B cell (primary cell): Measurements from ENCODE around the gene MRRF. TPM values are rescaled to one million over a fixed set of nuclear protein-coding genes. Genes with fewer than 3 reads are reported as not detected.

Experiments used
- ATAC-seq: fragments of 200-7000 bp; cut with Tn5 transposase; one replicate; pipeline ENCODE4 v1.10.0; 2021; ENCODE audit warnings: low read depth, mild to moderate bottlenecking, moderate number of reproducible peaks, moderate library complexity
- CTCF ChIA-PET: fragments of 350-600 bp; sonication (Branson Sonifier 250); formaldehyde crosslinking; loops from one replicate; lab custom pipeline; 2021; ENCODE audit warnings: antibody characterized with exemption, inconsistent platforms; lab: Charles Lee
- POLR2A ChIA-PET: fragments of 350-600 bp; sonication (Branson Sonifier 250); formaldehyde crosslinking; loops from one replicate; lab custom pipeline; 2021; ENCODE audit warnings: antibody characterized with exemption; lab: Charles Lee
- DNase-seq: peaks from one replicate; pipeline ENCODE4 v3.0.0; 2013
- H2AFZ ChIP-seq: 2 replicates; pipeline ENCODE4 v1.6.1; 2012; ENCODE audit warnings: mild to moderate bottlenecking, low read depth, low read length; ENCODE audit not compliant: insufficient read depth, poor library complexity, severe bottlenecking
- H3K27ac ChIP-seq, 2 donors: 1 replicate in 1 of 2; 2 replicates in 1 of 2; pipeline ENCODE4 v1.5.1; 2012 to 2013; ENCODE audit warnings: low read length in 2 of 2, mild to moderate bottlenecking in 2 of 2, moderate library complexity in 1 of 2
- H3K27me3 ChIP-seq, 4 experiments: fragments of 200-600 bp in 1 of 4; sonication (generic) in 1 of 4; replicated peaks in 1 of 4; 1 replicate in 2 of 4; 2 replicates in 2 of 4; pipeline versions ENCODE4 v1.6.1 to v1.7.0; 2013 to 2016; ENCODE audit warnings: low read length in 3 of 4, mild to moderate bottlenecking in 2 of 4, mixed read lengths in 1 of 4, moderate library complexity in 1 of 4; ENCODE audit not compliant: insufficient read depth in 4 of 4, control insufficient read depth in 3 of 4; ENCODE audit errors: control extremely low read depth in 1 of 4
- H3K36me3 ChIP-seq, 2 experiments: replicated peaks in 1 of 2; 1 replicate in 1 of 2; 2 replicates in 1 of 2; pipeline versions ENCODE4 v1.6.1 to v1.7.1; 2013; ENCODE audit warnings: low read length in 1 of 2; ENCODE audit not compliant: insufficient read depth in 2 of 2, control insufficient read depth in 1 of 2; ENCODE audit errors: control extremely low read depth in 1 of 2, extremely low read depth in 1 of 2
- H3K4me1 ChIP-seq, 2 donors: fragments of 200-600 bp in 1 of 2; sonication (generic) in 1 of 2; 1 replicate in 1 of 2; 2 replicates in 1 of 2; pipeline versions ENCODE4 v1.5.1 to v1.6.1; 2013 to 2017; ENCODE audit warnings: low read length in 2 of 2; ENCODE audit not compliant: control insufficient read depth in 2 of 2, insufficient read depth in 2 of 2
- H3K4me2 ChIP-seq: replicated peaks from 2 replicates; pipeline ENCODE3; 2012; ENCODE audit warnings: mild to moderate bottlenecking, low read depth, low read length; ENCODE audit not compliant: poor library complexity, severe bottlenecking
- H3K4me3 ChIP-seq, 5 experiments: fragments of 200-600 bp in 1 of 5; sonication (generic) in 1 of 5; 1 replicate in 3 of 5; 2 replicates in 2 of 5; pipeline versions ENCODE4 v1.5.1 to v1.7.0; 2011 to 2016; ENCODE audit warnings: low read length in 4 of 5, mild to moderate bottlenecking in 4 of 5, low read depth in 2 of 5, control low read depth in 1 of 5, moderate library complexity in 1 of 5; ENCODE audit not compliant: insufficient read depth in 1 of 5; ENCODE audit errors: control extremely low read depth in 1 of 5, extremely low read depth in 1 of 5
- H3K79me2 ChIP-seq: fragments of 200-600 bp; sonication (generic); one replicate; pipeline ENCODE4 v1.6.0; 2016; ENCODE audit warnings: low read length; ENCODE audit not compliant: control insufficient read depth, insufficient read depth
- H3K9ac ChIP-seq: fragments of 200-600 bp; sonication (generic); 2 replicates; pipeline ENCODE4 v1.6.1; 2017; ENCODE audit warnings: mild to moderate bottlenecking, low read length, moderate library complexity
- H3K9me3 ChIP-seq, 3 donors: one replicate each; pipeline versions ENCODE4 v1.6.1 to v1.7.1; 2013; ENCODE audit warnings: low read length in 2 of 3; ENCODE audit not compliant: control insufficient read depth in 2 of 3, insufficient read depth in 1 of 3; ENCODE audit errors: control extremely low read depth in 1 of 3
- H4K20me1 ChIP-seq: 2 replicates; pipeline ENCODE4 v1.6.0; 2012; ENCODE audit warnings: mild to moderate bottlenecking, low read length; ENCODE audit not compliant: insufficient read depth, control insufficient read depth, poor library complexity, severe bottlenecking
- H3K27ac Mint-ChIP-seq: one replicate; pipeline ENCODE4 v1.8.0; 2021; ENCODE audit warnings: mixed read lengths
- H3K27me3 Mint-ChIP-seq: one replicate; pipeline ENCODE4 v1.8.0; 2021; ENCODE audit warnings: mixed read lengths
- H3K4me1 Mint-ChIP-seq: one replicate; pipeline ENCODE4 v1.8.0; 2021; ENCODE audit warnings: mixed read lengths
- H3K4me3 Mint-ChIP-seq: one replicate; pipeline ENCODE4 v1.8.0; 2021; ENCODE audit warnings: mixed read lengths
- H3K9me3 Mint-ChIP-seq: one replicate; pipeline ENCODE4 v1.8.0; 2022; ENCODE audit warnings: mixed read lengths; ENCODE audit not compliant: insufficient read depth
- EZH2 ChIP-seq: IDR thresholded peaks from 2 replicates; pipeline ENCODE4 v1.6.1; 2012; ENCODE audit warnings: borderline replicate concordance, low read depth, mild to moderate bottlenecking, moderate library complexity, low read length; ENCODE audit not compliant: insufficient read depth, poor library complexity, severe bottlenecking
- WGBS: methylation state at CpG from one replicate; pipeline ENCODE4 v1.1.5; 2013; ENCODE audit warnings: missing lambda C conversion rate; ENCODE audit not compliant: insufficient coverage; 5-methylcytosine and 5-hydroxymethylcytosine counted together
- intact Hi-C: fragments of 100-400 bp; cut with micrococcal nuclease; formaldehyde crosslinking; loops from one replicate; pipeline ENCODE4 v1.10.0; 2022
- polyA plus RNA-seq: library from polyadenylated mRNA; depleted of rRNA; stranded (reverse); fragments of >200 nt; gene quantifications from 2 replicates; pipeline ENCODE4 v1.2.3, GENCODE V29; 2012
- total RNA-seq, 2 donors: library from RNA; stranded (reverse); fragments of 120-200 nt in 1 of 2; gene quantifications; 1 replicate in 1 of 2; 2 replicates in 1 of 2; pipeline versions ENCODE4 v1.2.3 to v1.2.4, GENCODE V29; 2013 to 2022
- TF ChIP-seq, protein P1 (sequence below): fragments of 200-600 bp; IDR thresholded peaks from one replicate; pipeline ENCODE4 v1.8.0; 2022; ENCODE audit warnings: antibody characterized with exemption, mild to moderate bottlenecking

The MRRF gene
- total and polyA plus RNA-seq, 2 donors (not counting 1 experiment from before 2014, with no cell fraction given): 38.6 to 44.9 TPM

DNA sequence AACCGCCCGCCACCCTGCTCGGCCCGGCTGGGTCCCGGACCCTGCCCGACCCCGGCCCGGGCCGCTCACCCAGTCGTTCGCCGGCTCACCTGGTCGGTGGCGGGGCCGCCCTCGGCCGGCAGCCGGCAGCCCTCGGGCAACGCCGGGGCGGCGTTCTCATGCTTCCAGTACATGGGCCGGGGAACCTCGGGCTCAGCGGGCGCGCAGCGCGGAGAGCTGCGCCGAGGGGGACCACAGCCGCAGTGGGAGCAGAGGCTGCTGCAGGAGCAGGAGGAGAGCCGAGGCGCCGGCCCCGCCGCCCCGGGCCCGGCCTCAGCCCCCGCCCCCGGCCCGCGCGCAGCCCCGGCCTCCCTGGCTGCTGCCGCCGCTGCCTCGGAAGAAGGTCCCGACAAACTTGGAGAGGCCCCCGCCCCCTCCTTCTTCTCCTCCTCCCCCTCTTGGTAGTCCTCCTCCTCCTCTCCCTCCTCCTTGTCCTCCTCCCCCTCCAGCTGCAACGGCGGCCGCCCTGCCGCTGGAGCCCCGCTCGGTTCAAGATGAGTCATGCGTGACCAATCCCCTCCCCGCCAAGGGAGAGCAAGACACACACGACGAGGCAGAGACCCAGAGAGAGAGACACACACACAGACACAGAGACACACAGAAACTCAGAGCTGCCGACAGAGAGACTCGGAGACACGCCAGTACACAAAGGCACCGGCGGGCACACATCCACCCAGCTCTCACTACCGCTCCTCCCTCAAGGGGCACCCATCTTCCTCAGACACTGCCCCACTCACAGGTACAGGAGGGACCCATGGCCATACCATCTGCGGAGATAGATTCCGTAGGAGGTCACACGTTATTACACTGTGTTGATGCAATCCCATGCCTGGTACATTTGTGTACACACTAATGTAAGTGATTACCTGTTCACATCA lies 35.9 kb upstream of the MRRF start, which contains the start of gene LHX6:
Gene LHX6 (minus strand): TSS at position 390 of the 917 bp plus-strand sequence. CDS start 217 bp downstream, at position 173.
- H3K9ac ChIP-seq: peak within 1 kb of the TSS; percentile 51
- no peaks in the 10 kb centered on the region for H3K36me3 ChIP-seq
- peaks cover 0 to 36% (median 24%) of the 10 kb centered on the region in 4 experiments for H3K27me3 ChIP-seq
- no peaks in the 10 kb centered on the region for H4K20me1 ChIP-seq
- H3K9me3 ChIP-seq: peaks cover 0 to 12% (median 0%) of the 10 kb centered on the region in 3 donors
- H3K4me3 ChIP-seq: peak within 1 kb of the TSS in 3 of 5 experiments; percentile 20 to 62 (median 34)
- H3K4me1 Mint-ChIP-seq: peaks cover 4% of the 10 kb centered on the region
- ATAC-seq (peak; percentile 21), DNase-seq (peak; percentile 38)
- peak within 1 kb of the TSS; percentile 54 for H2AFZ ChIP-seq
- H3K4me1 ChIP-seq: peaks cover 5 to 12% of the 10 kb centered on the region in 2 donors
- H3K27ac Mint-ChIP-seq: no peak within 1 kb of the TSS
- H3K27ac ChIP-seq: no peak within 1 kb of the TSS
- H3K4me2 ChIP-seq: peak within 1 kb of the TSS; percentile 87
- 17% methylated on average over 59 of the region's 70 CpGs for WGBS
- CTCF ChIA-PET: no interaction called here
- TF ChIP-seq, protein P1, sequence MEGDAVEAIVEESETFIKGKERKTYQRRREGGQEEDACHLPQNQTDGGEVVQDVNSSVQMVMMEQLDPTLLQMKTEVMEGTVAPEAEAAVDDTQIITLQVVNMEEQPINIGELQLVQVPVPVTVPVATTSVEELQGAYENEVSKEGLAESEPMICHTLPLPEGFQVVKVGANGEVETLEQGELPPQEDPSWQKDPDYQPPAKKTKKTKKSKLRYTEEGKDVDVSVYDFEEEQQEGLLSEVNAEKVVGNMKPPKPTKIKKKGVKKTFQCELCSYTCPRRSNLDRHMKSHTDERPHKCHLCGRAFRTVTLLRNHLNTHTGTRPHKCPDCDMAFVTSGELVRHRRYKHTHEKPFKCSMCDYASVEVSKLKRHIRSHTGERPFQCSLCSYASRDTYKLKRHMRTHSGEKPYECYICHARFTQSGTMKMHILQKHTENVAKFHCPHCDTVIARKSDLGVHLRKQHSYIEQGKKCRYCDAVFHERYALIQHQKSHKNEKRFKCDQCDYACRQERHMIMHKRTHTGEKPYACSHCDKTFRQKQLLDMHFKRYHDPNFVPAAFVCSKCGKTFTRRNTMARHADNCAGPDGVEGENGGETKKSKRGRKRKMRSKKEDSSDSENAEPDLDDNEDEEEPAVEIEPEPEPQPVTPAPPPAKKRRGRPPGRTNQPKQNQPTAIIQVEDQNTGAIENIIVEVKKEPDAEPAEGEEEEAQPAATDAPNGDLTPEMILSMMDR: no peak
- TF ChIP-seq EZH2: no peak
- H3K4me3 Mint-ChIP-seq: peak within 1 kb of the TSS; percentile 79
- no peaks in the 10 kb centered on the region for H3K9me3 Mint-ChIP-seq
- H3K79me2 ChIP-seq: no peaks in the 10 kb centered on the region
- POLR2A ChIA-PET: no interaction called here
- intact Hi-C loops: no loop called here
- H3K27me3 Mint-ChIP-seq: peaks cover 31% of the 10 kb centered on the region

DNA sequence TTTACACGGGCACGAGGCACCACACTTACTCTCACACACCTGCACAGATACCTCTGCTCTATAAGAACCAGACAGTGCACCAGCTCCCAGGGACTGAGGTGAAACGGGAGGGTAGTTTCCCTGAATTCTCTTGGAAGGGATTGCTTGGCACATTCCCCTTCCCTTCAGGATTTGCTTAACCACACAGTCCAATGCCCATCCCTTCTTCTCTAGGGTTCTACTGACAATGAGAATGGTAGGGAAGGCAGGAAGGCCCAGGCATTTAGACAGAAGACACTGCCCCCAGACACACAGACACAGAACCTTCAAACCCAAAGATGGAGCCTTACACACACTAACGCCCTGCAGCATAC lies 35.2 kb upstream of the MRRF start:
- Histone ChIP-seq H3K4me3 (no peak overlapping the region), H3K4me2 (no peak overlapping the region), H3K27me3 (peaks cover 0 to 35% (median 24%) of the 10 kb centered on the region in 4 experiments), H3K36me3 (no peaks in the 10 kb centered on the region), H4K20me1 (no peaks in the 10 kb centered on the region), H3K4me1 (peaks cover 5 to 12% of the 10 kb centered on the region in 2 donors), H3K27ac (no peak overlapping the region), H3K9me3 (peaks cover 0 to 12% (median 0%) of the 10 kb centered on the region in 3 donors), H3K79me2 (no peaks in the 10 kb centered on the region), H3K9ac (no peak overlapping the region), H2AFZ (no peak overlapping the region)
- H3K4me3 Mint-ChIP-seq: no peak overlapping the region
- CTCF ChIA-PET: no interaction called here
- peaks cover 4% of the 10 kb centered on the region for H3K4me1 Mint-ChIP-seq
- POLR2A ChIA-PET: no interaction called here
- intact Hi-C loops: no loop called here
- peaks cover 27% of the 10 kb centered on the region for H3K27me3 Mint-ChIP-seq
- WGBS: 82% methylated on average over 3 of the region's 4 CpGs
- ATAC-seq: no peak
- H3K9me3 Mint-ChIP-seq: no peaks in the 10 kb centered on the region
- H3K27ac Mint-ChIP-seq: no peak overlapping the region
- TF ChIP-seq, protein P1: no peak
- TF ChIP-seq EZH2: no peak
- DNase-seq: no peak
